ENCODE measurements around the gene PODN.

DNA sequence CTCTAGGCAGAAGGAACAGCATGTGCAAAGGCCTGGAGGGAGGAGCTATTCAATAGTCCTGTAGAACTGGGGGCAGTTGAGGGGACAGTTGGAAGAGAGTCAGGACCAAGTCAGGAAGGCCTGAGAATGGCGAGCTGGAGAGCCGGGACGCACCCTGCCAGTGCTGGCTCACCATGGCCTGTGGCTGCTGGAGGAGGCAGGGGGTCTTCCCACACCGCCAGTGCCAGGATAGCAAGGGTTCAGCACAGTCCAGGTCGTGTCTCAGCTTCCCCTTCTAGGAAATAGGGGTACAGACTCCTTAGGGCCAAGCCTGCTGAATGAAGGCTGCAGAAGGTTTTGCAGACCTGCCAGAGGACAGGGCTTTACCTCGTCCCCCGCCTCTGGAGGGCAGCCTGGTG, 7.3 kb downstream of the PODN start:
- TF ChIP-seq, protein P1, sequence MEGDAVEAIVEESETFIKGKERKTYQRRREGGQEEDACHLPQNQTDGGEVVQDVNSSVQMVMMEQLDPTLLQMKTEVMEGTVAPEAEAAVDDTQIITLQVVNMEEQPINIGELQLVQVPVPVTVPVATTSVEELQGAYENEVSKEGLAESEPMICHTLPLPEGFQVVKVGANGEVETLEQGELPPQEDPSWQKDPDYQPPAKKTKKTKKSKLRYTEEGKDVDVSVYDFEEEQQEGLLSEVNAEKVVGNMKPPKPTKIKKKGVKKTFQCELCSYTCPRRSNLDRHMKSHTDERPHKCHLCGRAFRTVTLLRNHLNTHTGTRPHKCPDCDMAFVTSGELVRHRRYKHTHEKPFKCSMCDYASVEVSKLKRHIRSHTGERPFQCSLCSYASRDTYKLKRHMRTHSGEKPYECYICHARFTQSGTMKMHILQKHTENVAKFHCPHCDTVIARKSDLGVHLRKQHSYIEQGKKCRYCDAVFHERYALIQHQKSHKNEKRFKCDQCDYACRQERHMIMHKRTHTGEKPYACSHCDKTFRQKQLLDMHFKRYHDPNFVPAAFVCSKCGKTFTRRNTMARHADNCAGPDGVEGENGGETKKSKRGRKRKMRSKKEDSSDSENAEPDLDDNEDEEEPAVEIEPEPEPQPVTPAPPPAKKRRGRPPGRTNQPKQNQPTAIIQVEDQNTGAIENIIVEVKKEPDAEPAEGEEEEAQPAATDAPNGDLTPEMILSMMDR (IDR thresholded peaks at IDR 0.05) = no peak
- TF ChIP-seq POLR2A (IDR thresholded peaks at IDR 0.05) = no peak

Measured in esophagus squamous epithelium (tissue), 4 donors.